HUES64 (cell line): Measurements from ENCODE around the gene HECW1. TPM values are rescaled to one million over a fixed set of nuclear protein-coding genes. Genes with fewer than 3 reads are reported as not detected.
"Not testable (repeated sequence)": the region's sequence is repeated elsewhere in the genome, so short reads cannot be mapped to it uniquely, and the experiment has no call there.

Experiments
- H3K27ac ChIP-seq: 2 replicates; pipeline ENCODE4 v1.7.0; 2013; ENCODE audit warnings: low read depth, low read length, inconsistent platforms
- H3K27me3 ChIP-seq: 2 replicates; pipeline ENCODE4 v1.6.1; 2013; ENCODE audit warnings: mild to moderate bottlenecking, low read length; ENCODE audit not compliant: insufficient read depth
- H3K36me3 ChIP-seq: 2 replicates; pipeline ENCODE4 v1.6.1; 2013; ENCODE audit warnings: mild to moderate bottlenecking, low read length; ENCODE audit not compliant: insufficient read depth
- H3K4me1 ChIP-seq: 2 replicates; pipeline ENCODE4 v1.6.1; 2013; ENCODE audit warnings: mild to moderate bottlenecking, low read length, moderate library complexity; ENCODE audit not compliant: insufficient read depth
- H3K4me3 ChIP-seq: 2 replicates; pipeline ENCODE4 v1.5.1; 2013; ENCODE audit warnings: mild to moderate bottlenecking, low read length, moderate library complexity
- H3K9ac ChIP-seq: 2 replicates; pipeline ENCODE4 v1.6.1; 2013; ENCODE audit warnings: mild to moderate bottlenecking, low read depth, low read length
- H3K9me3 ChIP-seq: 2 replicates; pipeline ENCODE4 v1.6.1; 2013; ENCODE audit warnings: low read depth, low read length; ENCODE audit not compliant: insufficient read depth
- WGBS: fragments of 150-250, 120-280 bp; methylation state at CpG from one replicate; pipeline ENCODE4 v1.1.7; 2013; ENCODE audit warnings: missing lambda C conversion rate; 5-methylcytosine and 5-hydroxymethylcytosine counted together
- polyA plus RNA-seq, 2 experiments: library from polyadenylated mRNA; stranded (reverse); fragments of 50-300 nt; gene quantifications; one replicate each; pipeline ENCODE4 v1.2.3, GENCODE V29; 2013

The HECW1 gene
- polyA plus RNA-seq (2013, experiment 1 of 2): 1.4 TPM
- 1.6 TPM for polyA plus RNA-seq (2013, experiment 2 of 2)

GRCh38 chr7:43112459-43112940 is at the start of gene HECW1:
TSS of gene HECW1 (plus strand) at chr7:43112647. CDS start at chr7:43243906, 131,259 bp downstream.
- Histone ChIP-seq H3K4me3 (peak within 1 kb of the TSS; percentile 63), H3K4me1 (peaks cover 37% of the 10 kb centered on the region), H3K9ac (peak within 1 kb of the TSS; percentile 63), H3K27ac (0 out of 2 replicates have a peak within 1 kb of the TSS, but pooled peaks have one; percentile 60), H3K27me3 (peaks cover 50% of the 10 kb centered on the region), H3K36me3 (no peaks in the 10 kb centered on the region), H3K9me3 (no peaks in the 10 kb centered on the region)
- WGBS: 1% methylated on average over 46 of the region's 46 CpGs

- 48% methylated on average over 7 of the region's 7 CpGs for WGBS
- Histone ChIP-seq H3K4me1 (peaks cover 13% of the 10 kb centered on the region; the same call in 1 of the 2 replicates), H3K27ac (no peak overlapping the region)
Observed at GRCh38 chr7:43071604-43072003, 40.8 kb upstream of the HECW1 start.

GRCh38 chr7:43072530-43072929 is 39.9 kb upstream of the HECW1 start:
- no peak overlapping the region for H3K4me3 ChIP-seq
- no peak overlapping the region for H3K27ac ChIP-seq

More at GRCh38 chr7:43071604-43072003, 40.8 kb upstream of the HECW1 start:
- Histone ChIP-seq H3K4me3 (no peak overlapping the region), H3K9me3 (no peaks in the 10 kb centered on the region), H3K27me3 (no peaks in the 10 kb centered on the region), H3K9ac (no peak overlapping the region), H3K36me3 (no peaks in the 10 kb centered on the region)

GRCh38 chr7:43073811-43074210 is 38.6 kb upstream of the HECW1 start:
- H3K36me3 ChIP-seq, H3K4me3 ChIP-seq, H3K9ac ChIP-seq, H3K27ac ChIP-seq, H3K27me3 ChIP-seq, H3K9me3 ChIP-seq: not testable (repeated sequence)
- 93% methylated on average over 3 of the region's 4 CpGs for WGBS
- peaks cover 35% of the 10 kb centered on the region for H3K4me1 ChIP-seq

More at GRCh38 chr7:43072530-43072929, 39.9 kb upstream of the HECW1 start:
- Histone ChIP-seq H3K9ac (no peak overlapping the region), H3K27me3 (no peaks in the 10 kb centered on the region), H3K9me3 (no peaks in the 10 kb centered on the region), H3K36me3 (no peaks in the 10 kb centered on the region), H3K4me1 (peaks cover 22% of the 10 kb centered on the region)
- 88% methylated on average over 5 of the region's 6 CpGs for WGBS

- 87% methylated on average over 5 of the region's 5 CpGs for WGBS
- H3K27ac ChIP-seq: no peak overlapping the region
- no peak overlapping the region for H3K4me3 ChIP-seq
- H3K27me3 ChIP-seq: no peaks in the 10 kb centered on the region
- H3K4me1 ChIP-seq: peaks cover 34% of the 10 kb centered on the region
- no peak overlapping the region for H3K9ac ChIP-seq
- no peaks in the 10 kb centered on the region for H3K36me3 ChIP-seq
- no peaks in the 10 kb centered on the region for H3K9me3 ChIP-seq
Observed at GRCh38 chr7:43076189-43076605, 36.2 kb upstream of the HECW1 start.

- H3K27me3 ChIP-seq: no peaks in the 10 kb centered on the region
- peaks cover 30% of the 10 kb centered on the region for H3K4me1 ChIP-seq
- H3K4me3 ChIP-seq: no peak overlapping the region
- WGBS: 89% methylated on average over 14 of the region's 14 CpGs
- no peak overlapping the region for H3K27ac ChIP-seq
- H3K9me3 ChIP-seq: no peaks in the 10 kb centered on the region
- H3K36me3 ChIP-seq: no peaks in the 10 kb centered on the region
- H3K9ac ChIP-seq: no peak overlapping the region
Observed at GRCh38 chr7:43076606-43077005, 35.8 kb upstream of the HECW1 start.

GRCh38 chr7:43077285-43077684 is 35.2 kb upstream of the HECW1 start:
- no peaks in the 10 kb centered on the region for H3K27me3 ChIP-seq
- peak overlapping the region; percentile 47 for H3K27ac ChIP-seq
- no peaks in the 10 kb centered on the region for H3K36me3 ChIP-seq
- peaks cover 30% of the 10 kb centered on the region for H3K4me1 ChIP-seq
- WGBS: 35% methylated on average over 9 of the region's 9 CpGs
- no peaks in the 10 kb centered on the region for H3K9me3 ChIP-seq
- H3K4me3 ChIP-seq: no peak overlapping the region
- no peak overlapping the region for H3K9ac ChIP-seq

GRCh38 chr7:43077732-43078391 is 34.6 kb upstream of the HECW1 start:
- no peaks in the 10 kb centered on the region for H3K27me3 ChIP-seq
- peaks cover 30% of the 10 kb centered on the region for H3K4me1 ChIP-seq
- H3K9me3 ChIP-seq: no peaks in the 10 kb centered on the region
- no peak overlapping the region for H3K9ac ChIP-seq
- 71% methylated on average over 7 of the region's 7 CpGs for WGBS
- no peak overlapping the region for H3K4me3 ChIP-seq
- H3K27ac ChIP-seq: peak overlapping the region; percentile 47
- H3K36me3 ChIP-seq: no peaks in the 10 kb centered on the region

GRCh38 chr7:43078794-43079193 is 33.7 kb upstream of the HECW1 start:
- H3K9me3 ChIP-seq: no peaks in the 10 kb centered on the region
- WGBS: 38% methylated on average over 6 of the region's 6 CpGs
- H3K4me1 ChIP-seq: peaks cover 30% of the 10 kb centered on the region

GRCh38 chr7:43081603-43082002 is 30.8 kb upstream of the HECW1 start:
- no peaks in the 10 kb centered on the region for H3K27me3 ChIP-seq
- no peak overlapping the region for H3K9ac ChIP-seq
- 93% methylated on average over 4 of the region's 4 CpGs for WGBS
- no peak overlapping the region for H3K4me3 ChIP-seq
- no peaks in the 10 kb centered on the region for H3K9me3 ChIP-seq
- peaks cover 25% of the 10 kb centered on the region for H3K4me1 ChIP-seq
- H3K36me3 ChIP-seq: no peaks in the 10 kb centered on the region
- no peak overlapping the region for H3K27ac ChIP-seq

More at GRCh38 chr7:43078794-43079193, 33.7 kb upstream of the HECW1 start:
- Histone ChIP-seq H3K27ac (no peak overlapping the region), H3K4me3 (no peak overlapping the region), H3K27me3 (no peaks in the 10 kb centered on the region), H3K36me3 (no peaks in the 10 kb centered on the region), H3K9ac (no peak overlapping the region)

GRCh38 chr7:43083106-43083505 is 29.3 kb upstream of the HECW1 start:
- H3K4me1 ChIP-seq: peaks cover 11% of the 10 kb centered on the region
- no peak overlapping the region for H3K27ac ChIP-seq
- no peaks in the 10 kb centered on the region for H3K36me3 ChIP-seq
- 95% methylated on average over 2 of the region's 2 CpGs for WGBS
- no peak overlapping the region for H3K9ac ChIP-seq
- H3K4me3 ChIP-seq: no peak overlapping the region
- no peaks in the 10 kb centered on the region for H3K9me3 ChIP-seq
- H3K27me3 ChIP-seq: no peaks in the 10 kb centered on the region
